Liver (tissue), 9 donors: ENCODE data around the gene FKBP1A. TPM values are rescaled to one million over a fixed set of nuclear protein-coding genes. Genes with fewer than 3 reads are reported as not detected.

Experiments used
- DNase-seq: peaks from one replicate; pipeline ENCODE4 v3.0.0-alpha.2; 2017; ENCODE audit warnings: low spot score
- H3K27ac ChIP-seq, 2 donors: one replicate each; pipeline ENCODE4 v1.7.0; 2013; ENCODE audit warnings: inconsistent platforms in 2 of 2, low read length in 2 of 2, control low read depth in 1 of 2, low read depth in 1 of 2, mild to moderate bottlenecking in 1 of 2
- H3K27me3 ChIP-seq, 4 donors: one replicate each; pipeline versions ENCODE4 v1.6.1 to v1.7.0; 2013; ENCODE audit warnings: low read length in 3 of 4, inconsistent platforms in 1 of 4, mild to moderate bottlenecking in 1 of 4, moderate library complexity in 1 of 4; ENCODE audit not compliant: control insufficient read depth in 4 of 4, insufficient read depth in 4 of 4
- H3K36me3 ChIP-seq, 4 donors: one replicate each; pipeline versions ENCODE4 v1.6.1 to v1.7.0; 2013; ENCODE audit warnings: low read length in 3 of 4, mild to moderate bottlenecking in 3 of 4, low read depth in 1 of 4, moderate library complexity in 1 of 4; ENCODE audit not compliant: control insufficient read depth in 4 of 4, insufficient read depth in 3 of 4
- H3K4me1 ChIP-seq, 4 donors: one replicate each; pipeline versions ENCODE4 v1.6.1 to v1.7.0; 2013; ENCODE audit warnings: low read length in 3 of 4, mild to moderate bottlenecking in 3 of 4, moderate library complexity in 1 of 4; ENCODE audit not compliant: control insufficient read depth in 4 of 4, insufficient read depth in 4 of 4
- H3K4me3 ChIP-seq, 3 donors: one replicate each; pipeline versions ENCODE4 v1.6.1 to v1.7.0; 2013; ENCODE audit warnings: low read length in 3 of 3, control low read depth in 1 of 3, low read depth in 1 of 3, mild to moderate bottlenecking in 1 of 3
- H3K9ac ChIP-seq, 2 donors: one replicate each; pipeline ENCODE4 v1.7.0; 2013; ENCODE audit warnings: low read length in 2 of 2, mild to moderate bottlenecking in 2 of 2, moderate library complexity in 2 of 2, control low read depth in 1 of 2, low read depth in 1 of 2
- H3K9me3 ChIP-seq, 4 donors: one replicate each; pipeline versions ENCODE4 v1.6.1 to v1.7.0; 2013; ENCODE audit warnings: low read length in 3 of 4; ENCODE audit not compliant: control insufficient read depth in 4 of 4
- ATF3 ChIP-seq: IDR thresholded peaks from 2 replicates; pipeline ENCODE4 v1.6.1; 2016; ENCODE audit warnings: antibody characterized with exemption
- CTCF ChIP-seq: fragments of 150-350 bp; IDR thresholded peaks from 2 replicates; pipeline ENCODE4 v1.5.1; 2017; ENCODE audit warnings: improper control_type of control experiment, low read depth, low read length; ENCODE audit not compliant: missing input control
- EGR1 ChIP-seq, 2 donors: IDR thresholded peaks; 2 replicates each; pipeline ENCODE4 v1.6.1; 2016 to 2018; ENCODE audit warnings: antibody characterized with exemption in 2 of 2, low read depth in 2 of 2
- FOXA1 ChIP-seq: IDR thresholded peaks from 2 replicates; pipeline ENCODE4 v1.6.1; 2016; ENCODE audit warnings: antibody characterized with exemption
- FOXA2 ChIP-seq: IDR thresholded peaks from 2 replicates; pipeline ENCODE4 v1.6.1; 2016; ENCODE audit warnings: antibody characterized with exemption
- GABPA ChIP-seq, 2 donors: IDR thresholded peaks in 1 of 2; conservative IDR thresholded peaks in 1 of 2; 2 replicates each; pipeline ENCODE4 v1.6.1; 2016; ENCODE audit warnings: antibody characterized with exemption in 2 of 2, mild to moderate bottlenecking in 1 of 2, moderate library complexity in 1 of 2
- HNF4A ChIP-seq, 2 donors: conservative IDR thresholded peaks; 2 replicates each; pipeline ENCODE4 v1.6.1; 2016; ENCODE audit warnings: antibody characterized with exemption in 2 of 2, mild to moderate bottlenecking in 2 of 2
- HNF4G ChIP-seq: IDR thresholded peaks from 2 replicates; pipeline ENCODE4 v1.6.1; 2016; ENCODE audit warnings: antibody characterized with exemption
- JUND ChIP-seq, 2 donors: IDR thresholded peaks; 2 replicates each; pipeline ENCODE4 v1.6.1; 2016; ENCODE audit warnings: antibody characterized with exemption in 2 of 2
- MAX ChIP-seq: IDR thresholded peaks from 2 replicates; pipeline ENCODE4 v1.6.1; 2016; ENCODE audit warnings: antibody characterized with exemption
- NR2F2 ChIP-seq: IDR thresholded peaks from 2 replicates; pipeline ENCODE4 v1.6.1; 2016; ENCODE audit warnings: antibody characterized with exemption
- RAD21 ChIP-seq, 2 donors: IDR thresholded peaks; 2 replicates each; pipeline ENCODE4 v1.6.1; 2016; ENCODE audit warnings: antibody characterized with exemption in 2 of 2, mild to moderate bottlenecking in 2 of 2
- REST ChIP-seq: IDR thresholded peaks from 2 replicates; pipeline ENCODE4 v1.6.1; 2016; ENCODE audit warnings: antibody characterized with exemption, mild to moderate bottlenecking
- RXRA ChIP-seq, 2 donors: IDR thresholded peaks; 2 replicates each; pipeline ENCODE4 v1.6.1; 2017 to 2018; ENCODE audit warnings: antibody characterized with exemption in 2 of 2, mild to moderate bottlenecking in 1 of 2
- TAF1 ChIP-seq: conservative IDR thresholded peaks from 2 replicates; pipeline ENCODE4 v1.6.1; 2016; ENCODE audit warnings: antibody characterized with exemption, mild to moderate bottlenecking
- YY1 ChIP-seq: IDR thresholded peaks from 2 replicates; pipeline ENCODE4 v1.6.1; 2016; ENCODE audit warnings: antibody characterized with exemption, mild to moderate bottlenecking
- ZBTB33 ChIP-seq: IDR thresholded peaks from 2 replicates; pipeline ENCODE4 v1.6.1; 2016; ENCODE audit warnings: antibody characterized with exemption
- WGBS: extraction: QIAGEN DNeasy Blood & Tissue Kit; methylation state at CpG from one replicate; pipeline ENCODE4 v1.1.7; 2013; 5-methylcytosine and 5-hydroxymethylcytosine counted together
- polyA plus RNA-seq, 2 donors: library from polyadenylated mRNA; stranded (reverse) in 1 of 2; unstranded in 1 of 2; fragments of 200-250 nt in 1 of 2; fragments of >200 nt in 1 of 2; fragmentation: Nextera tagmentation in 1 of 2; extraction: Ambion mirVana in 1 of 2; gene quantifications; one replicate each; pipeline versions ENCODE4 v1.2.1 to v1.2.3, GENCODE V29; 2013 to 2015
- total RNA-seq, 2 donors: library from RNA; depleted of rRNA; stranded (reverse); fragments of >200 nt; gene quantifications; one replicate each; pipeline ENCODE4 v1.2.3, GENCODE V29; 2014
- donor health status: healthy.
- donor health status: healthy.
- donor health status: healthy.
- donor health status: healthy.
- donor health status: healthy.

The FKBP1A gene
- total and polyA plus RNA-seq, 4 donors, result 49.3 to 114 (median 76.9) TPM

GRCh38 chr20:1376007-1376406 is 16.8 kb downstream of the FKBP1A start:
- Histone ChIP-seq H3K9ac (no peak overlapping the region), H3K9me3 (no peaks in the 10 kb centered on the region), H3K27ac (no peak overlapping the region), H3K27me3 (no peaks in the 10 kb centered on the region), H3K4me1 (peaks cover 4 to 44% (median 21%) of the 10 kb centered on the region in 4 donors), H3K4me3 (no peak overlapping the region), H3K36me3 (peaks cover 3 to 7% (median 7%) of the 10 kb centered on the region in 4 donors)
- 77% methylated on average over 1 of the region's 1 CpG for WGBS
- DNase-seq, result no peak
- TF ChIP-seq YY1 (no peak), RXRA (IDR thresholded peaks at IDR 0.05) (no peak), NR2F2 (no peak), HNF4G (no peak), ATF3 (no peak)

- H3K9me3 ChIP-seq, result no peaks in the 10 kb centered on the region
- no peak overlapping the region for H3K27ac ChIP-seq
- H3K9ac ChIP-seq, result no peak overlapping the region
- TF ChIP-seq REST, result no peak
- TF ChIP-seq FOXA2, result no peak
- no peak for TF ChIP-seq ZBTB33
- no peak for TF ChIP-seq EGR1 (IDR thresholded peaks at IDR 0.05; ENCODE audit: low read depth in 2 of 2)
- no peak for TF ChIP-seq RAD21 (IDR thresholded peaks at IDR 0.05)
- TF ChIP-seq NR2F2, result no peak
- TF ChIP-seq RXRA (IDR thresholded peaks at IDR 0.05), result no peak
- no peak for TF ChIP-seq ATF3
- TF ChIP-seq JUND (IDR thresholded peaks at IDR 0.05), result no peak
- TF ChIP-seq CTCF, result no peak
- no peak for TF ChIP-seq HNF4A (conservative IDR thresholded peaks at IDR 0.05)
- TF ChIP-seq FOXA1, result no peak
- TF ChIP-seq MAX, result no peak
- TF ChIP-seq GABPA (IDR thresholded peaks at IDR 0.05 in 1 of 2, conservative IDR thresholded peaks at IDR 0.05 in 1 of 2), result no peak
- TF ChIP-seq HNF4G, result no peak
- no peak for TF ChIP-seq TAF1
- peaks cover 3 to 12% (median 8%) of the 10 kb centered on the region in 4 donors for H3K36me3 ChIP-seq
- no peaks in the 10 kb centered on the region for H3K27me3 ChIP-seq
- H3K4me3 ChIP-seq, result no peak overlapping the region
- DNase-seq, result no peak
- 64% methylated on average over 8 of the region's 8 CpGs for WGBS
- peaks cover 4 to 43% (median 21%) of the 10 kb centered on the region in 4 donors for H3K4me1 ChIP-seq
These were observed 17.3 kb downstream of the FKBP1A start for GRCh38 chr20:1375515-1375914.
